ENCODE data around the gene TOMM6. TPM values are rescaled to one million over a fixed set of nuclear protein-coding genes. Genes with fewer than 3 reads are reported as not detected.

Gene TOMM6
- total RNA-seq (2014; rRNA removed; shearing (Covaris generic)): 94.8 and 96.0 TPM in 2 replicates

GRCh38 chr6:41787219-41787917, at the start of gene TOMM6:
TSS of gene TOMM6 (plus strand) at chr6:41787694. CDS start at chr6:41787698, 4 bp downstream.

DNA sequence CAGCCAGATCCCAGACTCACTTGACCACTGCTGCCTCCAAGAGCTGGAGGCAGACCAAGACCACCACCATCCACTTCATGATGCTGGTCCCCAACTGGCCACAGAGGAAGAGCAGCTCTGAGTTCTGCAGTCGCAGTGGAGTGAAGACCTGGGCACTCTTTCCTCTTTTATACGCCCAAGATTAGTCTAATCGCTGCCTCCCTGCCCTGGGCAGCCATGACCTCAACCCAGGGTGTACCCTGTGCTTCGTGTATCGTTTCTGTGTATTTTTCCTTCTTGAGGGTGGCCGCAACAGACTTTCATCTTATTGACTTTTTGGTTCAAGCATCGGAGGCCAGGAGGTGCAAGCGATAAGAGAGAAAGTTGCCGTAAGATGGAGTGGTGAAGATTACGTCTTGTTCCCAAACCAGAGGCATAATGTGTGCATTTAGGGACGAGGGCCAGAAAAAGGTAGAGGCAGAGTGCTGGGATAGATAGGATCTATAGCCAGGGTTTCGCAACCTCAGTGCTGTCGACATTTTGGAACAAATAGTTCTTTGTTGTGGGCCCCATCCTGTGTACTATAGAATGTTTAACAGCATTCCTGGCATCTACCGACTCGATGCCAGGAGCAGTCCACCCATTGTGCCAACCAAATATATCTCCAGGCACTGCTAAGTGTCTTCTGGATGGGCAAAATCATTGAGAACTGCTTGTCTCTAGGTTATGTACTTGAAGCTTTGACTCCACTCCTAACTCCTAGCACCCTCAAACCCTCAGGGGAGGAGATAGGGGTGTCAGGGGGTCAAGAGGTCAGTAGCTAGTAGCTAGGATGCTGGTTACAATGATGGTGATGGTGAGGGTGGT, 40.0 kb upstream of the TOMM6 start, which contains the start of gene PGC:
TSS of gene PGC (minus strand) at position 142 of the 846 bp plus-strand sequence. CDS start at position 79, 63 bp downstream.

DNA sequence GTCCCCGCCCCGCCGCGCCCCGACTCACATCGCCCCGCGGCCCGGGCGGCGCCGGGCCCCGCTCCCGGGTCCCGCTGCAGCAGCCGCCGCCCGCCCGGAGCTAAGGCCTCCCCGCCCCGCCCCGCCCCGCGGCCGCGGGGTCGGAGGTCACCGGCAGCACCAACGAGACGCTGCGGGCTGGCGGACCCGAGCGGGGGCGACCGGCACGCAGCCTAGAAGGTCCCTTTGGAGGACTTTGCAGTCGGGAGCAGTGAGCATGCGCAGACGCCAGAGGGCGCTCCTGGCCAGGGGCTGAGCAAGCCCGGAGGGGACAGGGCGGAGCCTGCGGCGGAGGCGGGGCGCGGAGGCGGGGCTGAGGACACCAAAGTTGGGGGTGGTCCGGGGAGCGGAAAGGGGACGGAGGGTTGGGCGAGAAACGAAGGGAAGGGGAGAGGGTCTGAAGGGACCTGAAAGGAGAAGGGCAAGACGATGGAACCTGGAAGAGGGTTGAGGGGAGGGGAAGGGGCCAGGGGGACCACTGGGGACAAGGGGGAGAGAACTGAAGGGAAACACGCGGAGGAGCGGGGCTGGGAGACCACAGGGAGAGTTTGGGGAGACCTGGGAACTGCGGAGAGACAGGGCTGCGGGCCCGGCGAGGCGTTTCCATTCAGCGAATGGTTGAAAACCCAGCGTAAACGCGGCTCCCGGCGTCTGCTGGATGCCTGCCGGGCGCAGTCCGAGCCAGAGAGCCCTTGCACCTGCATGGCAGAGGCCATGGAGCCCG, 7.5 kb upstream of the TOMM6 start, which contains the start of gene FRS3:
TSS of gene FRS3 (minus strand) at position 113 of the 763 bp plus-strand sequence. CDS start 2,913 bp downstream, outside the sequence.

GRCh38 chr6:41780551-41781365, 6.7 kb upstream of the TOMM6 start, which contains the start of gene PRICKLE4:
TSS of gene PRICKLE4 (plus strand) at chr6:41780782. CDS start at chr6:41783474, 2,692 bp downstream.

Small RNA genes lying within 50 kb of the gene (small RNA-seq; reads per million reads assigned to genes)
- gene AL365205.2 (not detected), gene AL365205.3 (not detected), gene RF00393 (not detected)

Other genes with a start within 250 kb of the TOMM6 start
- 3.1 and 3.5 TPM in 2 replicates for gene FOXP4, start 241.3 kb upstream of the TOMM6 start, total RNA-seq (2014; rRNA removed; shearing (Covaris generic))
- 1.2 and 1.8 TPM in 2 replicates for gene MDFI, start 149.2 kb upstream of the TOMM6 start, total RNA-seq (2014; rRNA removed; shearing (Covaris generic))
- 3.3 TPM in 2 replicates for gene TFEB, start 52.1 kb upstream of the TOMM6 start, total RNA-seq (2014; rRNA removed; shearing (Covaris generic))
- gene PGC, start 40.3 kb upstream of the TOMM6 start, total RNA-seq (2014; rRNA removed; shearing (Covaris generic)): not detected in 2 replicates
- 3.1 TPM in 2 replicates for gene FRS3, start 7.8 kb upstream of the TOMM6 start, total RNA-seq (2014; rRNA removed; shearing (Covaris generic))
- not detected in 2 replicates for gene PRICKLE4, start 6.9 kb upstream of the TOMM6 start, total RNA-seq (2014; rRNA removed; shearing (Covaris generic))
- gene USP49, start 107.7 kb downstream of the TOMM6 start, total RNA-seq (2014; rRNA removed; shearing (Covaris generic)): 1.2 and 1.8 TPM in 2 replicates
- gene MED20, start 133.4 kb downstream of the TOMM6 start, total RNA-seq (2014; rRNA removed; shearing (Covaris generic)): 13.8 and 16.7 TPM in 2 replicates
- gene BYSL, start 133.8 kb downstream of the TOMM6 start, total RNA-seq (2014; rRNA removed; shearing (Covaris generic)): 39.5 and 45.9 TPM in 2 replicates
- 21.5 and 28.5 TPM in 2 replicates for gene CCND3, start 154.1 kb downstream of the TOMM6 start, total RNA-seq (2014; rRNA removed; shearing (Covaris generic))